Activated CD4-positive, alpha-beta T cell treated with anti-CD3 and anti-CD28 coated beads for 36 hours (primary cell): ENCODE data around the gene CAPN7. TPM values are rescaled to one million over a fixed set of nuclear protein-coding genes. Genes with fewer than 3 reads are reported as not detected.
"Not testable (repeated sequence)": the region's sequence is repeated elsewhere in the genome, so short reads cannot be mapped to it uniquely, and the experiment has no call there.

ENCODE experiments used
- ATAC-seq: fragments of 200-7000 bp; cut with Tn5 transposase; one replicate; pipeline ENCODE4 v1.10.0; 2021; ENCODE audit warnings: mild to moderate bottlenecking, moderate library complexity
- CTCF ChIA-PET: fragments of 350-600 bp; sonication (Branson Sonifier 250); formaldehyde crosslinking; loops from one replicate; lab custom pipeline; 2021; ENCODE audit warnings: antibody characterized with exemption; lab: Charles Lee
- POLR2A ChIA-PET: fragments of 350-600 bp; sonication (Branson Sonifier 250); formaldehyde crosslinking; loops from one replicate; lab custom pipeline; 2021; ENCODE audit warnings: antibody characterized with exemption, inconsistent platforms; lab: Charles Lee
- DNase-seq: peaks from one replicate; pipeline ENCODE4 v3.0.0-alpha.2; 2020
- H3K27ac Mint-ChIP-seq: one replicate; pipeline ENCODE4 v1.8.0; 2021; ENCODE audit warnings: mixed read lengths
- H3K27me3 Mint-ChIP-seq: one replicate; pipeline ENCODE4 v1.8.0; 2021; ENCODE audit warnings: mixed read lengths
- H3K36me3 Mint-ChIP-seq: one replicate; pipeline ENCODE4 v1.8.0; 2021; ENCODE audit warnings: low read depth, mixed read lengths
- H3K4me1 Mint-ChIP-seq: one replicate; pipeline ENCODE4 v1.8.0; 2021; ENCODE audit warnings: mixed read lengths
- H3K4me3 Mint-ChIP-seq: one replicate; pipeline ENCODE4 v1.8.0; 2021; ENCODE audit warnings: mild to moderate bottlenecking, moderate library complexity, mixed read lengths
- H3K9me3 Mint-ChIP-seq: one replicate; pipeline ENCODE4 v1.8.0; 2021; ENCODE audit warnings: low read depth, mixed read lengths
- intact Hi-C, 2 experiments: fragments of 100-400 bp; cut with DNase I in 1 of 2; cut with micrococcal nuclease in 1 of 2; formaldehyde crosslinking; loops; one replicate each; pipeline versions ENCODE4 v1.14.2 to v1.15.1; 2022 to 2024; cut with DNase I, micrococcal nuclease
- total RNA-seq, 2 experiments: library from RNA; stranded (reverse); gene quantifications; one replicate each; pipeline ENCODE4 v1.2.3, GENCODE V29; 2021

The CAPN7 gene
- total RNA-seq, 2 experiments from 2014 or later = 18.4 to 20.4 TPM

DNA sequence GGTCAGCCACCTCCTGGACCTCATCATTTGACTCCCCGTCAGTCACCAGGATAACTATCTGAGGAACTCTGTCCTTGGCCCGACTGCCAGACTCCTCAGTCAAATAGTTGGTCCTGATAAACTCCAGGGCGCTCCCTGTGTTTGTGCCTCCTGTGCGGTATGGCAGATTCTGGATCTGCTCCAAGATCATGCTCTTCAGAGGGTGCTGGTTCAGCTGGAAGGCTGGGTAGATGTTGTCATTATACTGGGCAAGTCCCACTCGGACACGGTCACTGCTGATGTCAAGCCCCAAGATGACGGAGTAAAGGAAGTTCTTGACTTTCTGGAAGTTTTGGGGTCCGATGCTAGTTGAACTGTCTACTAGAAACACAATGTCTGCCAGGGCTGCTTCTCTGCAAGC is 31.1 kb upstream of the CAPN7 start:
- Mint-ChIP-seq H3K36me3 (no peaks in the 10 kb centered on the region), H3K27ac (no peak overlapping the region), H3K4me1 (peaks cover 3% of the 10 kb centered on the region), H3K9me3 (no peaks in the 10 kb centered on the region), H3K4me3 (no peak overlapping the region), H3K27me3 (peaks cover 18% of the 10 kb centered on the region)
- no peak for DNase-seq
- ChIA-PET CTCF (interaction anchor here (0.6 to 1.8 kb wide), 2 partner anchors 28 to 404 kb away, joined by 4 to 5 read pairs; no protein-coding TSS in a partner anchor), POLR2A (no interaction called here)
- ATAC-seq = no peak
- intact Hi-C loops = no loop called here

- intact Hi-C loops = no loop called here
- ATAC-seq = no peak
- Mint-ChIP-seq H3K36me3 (no peaks in the 10 kb centered on the region), H3K9me3 (no peaks in the 10 kb centered on the region), H3K4me1 (peaks cover 9% of the 10 kb centered on the region), H3K27me3 (peaks cover 18% of the 10 kb centered on the region), H3K27ac (no peak overlapping the region), H3K4me3 (no peak overlapping the region)
- CTCF ChIA-PET = interaction anchor here (1.8 kb wide), 1 partner anchor 27 kb away, joined by 5 read pairs; no protein-coding TSS in a partner anchor
- POLR2A ChIA-PET = no interaction called here
- no peak for DNase-seq
These were observed 30.4 kb upstream of the CAPN7 start for GRCh38 chr3:15175605-15176004.

DNA sequence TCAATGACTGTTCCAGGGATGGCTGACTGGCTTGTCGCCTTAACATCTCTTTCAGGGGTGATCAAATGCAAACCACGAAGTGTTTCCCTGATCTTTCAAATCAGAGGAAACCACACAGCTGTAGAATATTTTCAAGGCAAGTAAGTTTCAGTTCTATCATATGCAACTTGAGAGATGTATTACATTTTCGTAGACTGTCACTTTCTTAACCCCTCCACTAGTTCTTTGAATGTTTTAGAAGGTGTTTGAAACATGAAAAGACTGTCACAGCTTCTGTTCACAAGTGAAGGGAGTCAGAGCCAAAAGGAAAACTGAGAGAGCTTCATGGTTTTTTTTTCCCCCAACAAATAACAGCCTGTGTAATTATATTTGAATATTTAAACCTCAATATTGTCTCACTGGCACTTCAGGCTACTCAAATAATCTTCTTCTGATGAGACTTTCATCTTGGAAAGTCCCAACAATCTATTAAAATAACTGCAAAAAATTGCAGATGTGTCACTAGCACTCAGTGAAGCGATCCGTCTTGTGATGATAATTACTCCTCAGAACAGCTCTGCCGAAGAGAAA is 25.9 kb upstream of the CAPN7 start:
- DNase-seq (no peak), ATAC-seq (peak; percentile 58)
- Mint-ChIP-seq H3K27ac (no peak overlapping the region), H3K27me3 (peaks cover 11% of the 10 kb centered on the region), H3K4me1 (peaks cover 10% of the 10 kb centered on the region), H3K4me3 (no peak overlapping the region), H3K36me3 (no peaks in the 10 kb centered on the region), H3K9me3 (no peaks in the 10 kb centered on the region)
- intact Hi-C loops = no loop called here
- POLR2A ChIA-PET = no interaction called here
- CTCF ChIA-PET = interaction anchor here (0.6 to 1.5 kb wide), 5 partner anchors 11 to 72 kb away, joined by 3 to 6 read pairs (median 3); no protein-coding TSS in a partner anchor

GRCh38 chr3:15181511-15181910 is 24.5 kb upstream of the CAPN7 start:
- Mint-ChIP-seq H3K36me3 (no peaks in the 10 kb centered on the region), H3K4me1 (peaks cover 10% of the 10 kb centered on the region), H3K9me3 (no peaks in the 10 kb centered on the region), H3K27ac (no peak overlapping the region), H3K27me3 (peaks cover 10% of the 10 kb centered on the region), H3K4me3 (no peak overlapping the region)
- CTCF ChIA-PET = interaction anchor here (0.8 to 1.0 kb wide), 3 partner anchors 15 to 62 kb away, joined by 3 read pairs; no protein-coding TSS in a partner anchor
- no peak for DNase-seq
- POLR2A ChIA-PET = interaction anchor here (0.6 kb wide), 1 partner anchor 12 kb away, joined by 4 read pairs; no protein-coding TSS in a partner anchor
- ATAC-seq = no peak
- intact Hi-C loops = no loop called here

DNA sequence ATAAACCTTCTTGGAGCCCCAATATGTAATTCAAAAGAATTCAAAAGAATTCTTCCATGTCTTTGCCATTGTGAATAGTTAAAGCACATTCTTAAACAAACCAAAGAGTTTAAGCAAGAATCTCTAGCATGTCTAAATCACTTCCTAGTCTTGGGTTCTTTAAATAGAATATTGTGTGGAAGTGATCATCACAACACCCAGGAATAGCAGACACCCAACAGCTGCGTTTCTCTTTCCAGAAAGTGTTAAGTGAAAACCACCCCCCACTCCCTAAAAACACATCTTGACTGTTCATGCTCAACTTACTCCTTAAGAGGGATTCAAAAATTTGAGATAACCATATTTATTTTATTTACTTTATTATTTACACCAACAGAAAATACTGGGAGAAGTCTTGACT is 24.1 kb upstream of the CAPN7 start:
- intact Hi-C loops = no loop called here
- ATAC-seq (no peak), DNase-seq (no peak)
- no peaks in the 10 kb centered on the region for H3K36me3 Mint-ChIP-seq
- H3K4me1 Mint-ChIP-seq = peaks cover 10% of the 10 kb centered on the region
- ChIA-PET CTCF (interaction anchor here (0.8 to 1.4 kb wide), 3 partner anchors 15 to 20 kb away, joined by 3 to 5 read pairs (median 3); no protein-coding TSS in a partner anchor), POLR2A (no interaction called here)
- no peak overlapping the region for H3K27ac Mint-ChIP-seq
- peaks cover 11% of the 10 kb centered on the region for H3K27me3 Mint-ChIP-seq
- H3K9me3 Mint-ChIP-seq = no peaks in the 10 kb centered on the region
- no peak overlapping the region for H3K4me3 Mint-ChIP-seq

DNA sequence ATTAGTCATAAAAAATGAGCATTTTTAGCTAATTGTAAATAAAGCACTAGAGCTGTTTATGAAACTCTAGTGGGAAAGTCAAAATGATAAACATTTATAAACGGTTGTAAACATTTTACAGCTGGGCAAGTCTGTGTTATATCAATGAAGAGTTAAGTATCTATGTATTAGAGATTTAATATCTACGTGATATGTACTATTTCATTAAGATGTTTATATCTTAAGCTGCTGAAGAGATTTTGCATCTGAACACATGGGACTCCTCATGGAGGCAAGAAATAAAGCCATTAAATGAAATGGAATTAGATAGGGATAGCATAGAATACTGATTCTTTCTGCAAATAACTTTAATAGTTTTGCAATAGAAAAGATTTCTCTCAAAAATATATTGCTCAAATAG is 23.0 kb upstream of the CAPN7 start:
- Mint-ChIP-seq H3K4me1 (peaks cover 10% of the 10 kb centered on the region), H3K9me3 (no peaks in the 10 kb centered on the region), H3K36me3 (no peaks in the 10 kb centered on the region), H3K27me3 (peaks cover 8% of the 10 kb centered on the region), H3K27ac (no peak overlapping the region), H3K4me3 (no peak overlapping the region)
- CTCF ChIA-PET = interaction anchor here (1.4 kb wide), 1 partner anchor 19 kb away, joined by 5 read pairs; no protein-coding TSS in a partner anchor
- no peak for DNase-seq
- intact Hi-C loops = no loop called here
- POLR2A ChIA-PET = interaction anchor here (0.7 kb wide), 1 partner anchor 615 kb away, joined by 6 read pairs; no protein-coding TSS in a partner anchor
- ATAC-seq = no peak

- H3K27ac Mint-ChIP-seq = no peak overlapping the region
- POLR2A ChIA-PET = interaction anchor here (0.6 kb wide), 1 partner anchor 9 kb away, joined by 3 read pairs; no protein-coding TSS in a partner anchor
- CTCF ChIA-PET = interaction anchor here (0.7 to 1.0 kb wide), 2 partner anchors 9 to 33 kb away, joined by 3 read pairs; no protein-coding TSS in a partner anchor
- intact Hi-C loops = no loop called here
- ATAC-seq (no peak), DNase-seq (no peak)
- peaks cover 3% of the 10 kb centered on the region for H3K4me1 Mint-ChIP-seq
- H3K4me3 Mint-ChIP-seq = no peak overlapping the region
- no peaks in the 10 kb centered on the region for H3K36me3 Mint-ChIP-seq
- no peaks in the 10 kb centered on the region for H3K9me3 Mint-ChIP-seq
- peaks cover 5% of the 10 kb centered on the region for H3K27me3 Mint-ChIP-seq
These were observed 20.6 kb upstream of the CAPN7 start for GRCh38 chr3:15185404-15185803.

- Mint-ChIP-seq H3K27me3 (peaks cover 5% of the 10 kb centered on the region), H3K9me3 (no peaks in the 10 kb centered on the region), H3K27ac (no peak overlapping the region), H3K4me1 (no peaks in the 10 kb centered on the region), H3K36me3 (no peaks in the 10 kb centered on the region), H3K4me3 (no peak overlapping the region)
- CTCF ChIA-PET = interaction anchor here (0.6 to 1.0 kb wide), 3 partner anchors 9 to 224 kb away, joined by 3 to 4 read pairs (median 3); no protein-coding TSS in a partner anchor
- no peak for ATAC-seq
- POLR2A ChIA-PET = no interaction called here
- no peak for DNase-seq
- intact Hi-C loops = no loop called here
These were observed 20.0 kb upstream of the CAPN7 start for GRCh38 chr3:15186101-15186476.

- POLR2A ChIA-PET, intact Hi-C loops, H3K36me3 Mint-ChIP-seq, H3K27ac Mint-ChIP-seq, H3K4me1 Mint-ChIP-seq, H3K9me3 Mint-ChIP-seq, H3K27me3 Mint-ChIP-seq, DNase-seq, H3K4me3 Mint-ChIP-seq, ATAC-seq: not testable (repeated sequence)
- CTCF ChIA-PET = interaction anchor here (0.6 to 1.0 kb wide), 2 partner anchors 35 to 224 kb away, joined by 3 to 4 read pairs; no protein-coding TSS in a partner anchor
These were observed 19.4 kb upstream of the CAPN7 start for GRCh38 chr3:15186477-15187164.

GRCh38 chr3:15197340-15198029 is 8.6 kb upstream of the CAPN7 start:
- intact Hi-C loops = no loop called here
- Mint-ChIP-seq H3K36me3 (no peaks in the 10 kb centered on the region), H3K9me3 (no peaks in the 10 kb centered on the region), H3K27ac (no peak overlapping the region), H3K4me3 (no peak overlapping the region), H3K27me3 (peaks cover 3% of the 10 kb centered on the region), H3K4me1 (peaks cover 13% of the 10 kb centered on the region)
- ChIA-PET POLR2A (no interaction called here), CTCF (interaction anchor here (0.8 to 3.8 kb wide), 7 partner anchors 8 to 208 kb away, joined by 3 to 17 read pairs (median 3); partner anchors contain the start of gene CAPN7)
- ATAC-seq (no peak), DNase-seq (no peak)

GRCh38 chr3:15198686-15199085 is 7.4 kb upstream of the CAPN7 start:
- no peaks in the 10 kb centered on the region for H3K9me3 Mint-ChIP-seq
- H3K27me3 Mint-ChIP-seq = peaks cover 2% of the 10 kb centered on the region
- H3K4me3 Mint-ChIP-seq = no peak overlapping the region
- peaks cover 13% of the 10 kb centered on the region for H3K4me1 Mint-ChIP-seq
- ChIA-PET CTCF (interaction anchor here (0.6 to 6.9 kb wide), 6 partner anchors 11 to 206 kb away, joined by 3 to 54 read pairs (median 10); no protein-coding TSS in a partner anchor), POLR2A (no interaction called here)
- H3K27ac Mint-ChIP-seq = no peak overlapping the region
- intact Hi-C loops = no loop called here
- DNase-seq (peak; percentile 24), ATAC-seq (peak; percentile 54)
- no peaks in the 10 kb centered on the region for H3K36me3 Mint-ChIP-seq
